NCI-H774 (cell line): Measurements from ENCODE around the gene NCBP1.
"Not testable (repeated sequence)": the region's sequence is repeated elsewhere in the genome, so short reads cannot be mapped to it uniquely, and the experiment has no call there.

ENCODE experiments used
- DNase-seq: peaks from one replicate; lab custom pipeline; 2025; lab: John Stamatoyannopoulos, UW

The NCBP1 gene

GRCh38 chr9:97675655-97676054 is 42.0 kb downstream of the NCBP1 start:
- no peak for DNase-seq

DNA sequence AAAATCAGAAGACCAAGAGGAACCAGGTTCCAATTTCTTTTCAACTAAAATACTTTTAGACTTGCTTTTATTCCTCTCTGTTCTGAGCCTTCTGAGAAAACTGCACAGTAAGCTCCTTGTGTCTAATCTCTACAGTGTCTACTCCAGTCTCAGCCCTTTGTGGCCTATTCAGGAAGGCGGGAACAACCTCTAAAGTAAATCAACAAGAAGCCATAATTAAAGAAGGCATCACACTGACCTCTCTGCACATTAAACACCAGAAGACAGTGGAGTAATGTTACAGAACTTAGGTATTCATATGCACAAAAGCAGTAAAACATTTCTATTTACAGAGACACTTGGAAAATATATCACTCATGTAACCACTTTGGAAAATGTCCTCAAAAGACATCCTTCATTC is 48.6 kb downstream of the NCBP1 start:
- no peak for DNase-seq

GRCh38 chr9:97688654-97689053 is 55.0 kb downstream of the NCBP1 start:
- DNase-seq = no peak

- no peak for DNase-seq
These were observed 56.0 kb downstream of the NCBP1 start for GRCh38 chr9:97689401-97690180.

GRCh38 chr9:97694769-97695168 is 61.1 kb downstream of the NCBP1 start:
- no peak for DNase-seq

DNA sequence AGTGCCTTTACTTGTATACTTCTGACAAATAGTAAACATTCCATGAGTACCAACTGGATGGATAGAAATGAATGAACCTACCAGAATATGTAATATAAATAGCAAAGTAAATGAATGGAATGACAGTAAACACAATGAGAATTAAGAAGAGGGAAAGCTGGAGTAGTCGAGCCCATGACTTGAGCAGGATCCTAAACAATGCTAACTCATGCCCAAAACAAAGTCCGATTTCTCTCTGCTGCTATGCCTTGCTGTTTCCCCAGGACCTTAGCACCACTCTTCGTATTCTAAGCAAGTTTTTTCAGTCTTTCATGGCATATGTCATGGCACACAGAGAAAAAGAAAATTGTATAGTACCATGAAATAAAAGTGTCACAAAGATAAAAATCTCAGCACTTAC is 61.8 kb downstream of the NCBP1 start:
- no peak for DNase-seq

DNA sequence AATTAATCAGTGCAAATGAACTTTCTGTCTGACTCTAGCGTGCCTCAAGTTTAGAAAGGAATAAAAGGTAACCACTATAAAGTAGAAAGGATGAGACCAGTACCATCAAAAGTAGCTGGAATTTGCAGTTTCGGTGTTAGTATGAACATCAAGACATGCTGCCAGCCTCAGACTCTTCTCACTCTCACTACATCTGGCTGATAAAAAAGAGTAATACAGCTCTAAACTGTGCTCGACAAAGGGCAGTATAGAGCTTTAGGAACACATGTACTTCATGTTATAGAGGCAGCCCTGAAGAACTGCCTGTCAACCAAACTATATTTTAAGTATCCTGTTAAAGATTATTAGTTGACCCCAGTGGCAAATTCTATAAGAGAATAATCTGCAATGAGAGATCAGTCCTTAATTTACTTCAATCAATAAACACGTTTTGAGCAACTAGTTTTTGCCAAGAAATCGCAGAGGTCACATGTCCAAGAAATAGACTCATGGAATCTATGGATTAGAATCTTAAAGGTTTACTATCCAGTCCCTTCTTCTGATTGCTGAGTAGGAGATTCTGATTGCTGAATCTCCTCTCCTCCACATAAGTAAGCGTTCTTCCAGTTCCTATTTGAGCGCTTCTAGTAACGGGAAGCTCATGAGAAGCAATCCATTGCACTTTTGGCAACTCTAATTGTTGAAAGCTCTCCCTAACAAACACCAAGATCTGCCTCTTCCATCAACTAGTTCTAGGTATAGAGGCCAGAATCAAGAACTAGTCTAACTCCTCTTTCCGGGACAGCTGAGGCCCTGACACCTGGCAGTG is 62.6 kb downstream of the NCBP1 start:
- DNase-seq = no peak

- peak; percentile 94 for DNase-seq
These were observed 63.4 kb downstream of the NCBP1 start, which contains the start of gene XPA for GRCh38 chr9:97696803-97697601. XPA (minus strand) TSS chr9:97697340; CDS start chr9:97697292, 48 bp downstream.

DNA sequence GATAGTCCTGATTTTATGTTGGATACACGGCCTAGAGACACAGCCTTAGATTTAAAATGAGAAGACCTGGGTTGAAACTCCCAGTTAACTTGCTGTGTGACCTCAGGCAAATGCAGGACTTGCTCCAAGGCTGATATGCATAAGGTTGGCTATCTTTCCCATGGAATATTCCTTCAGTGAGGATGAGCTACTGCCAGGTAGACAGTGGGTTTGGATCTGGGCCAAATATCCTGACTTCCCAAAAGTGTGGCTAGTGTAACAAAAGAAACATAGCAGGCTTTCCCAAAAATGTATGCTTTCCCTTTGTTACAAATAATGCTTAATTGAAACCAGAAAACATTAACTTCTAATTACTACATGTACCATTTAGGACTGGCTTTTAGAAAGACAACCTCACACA is 64.2 kb downstream of the NCBP1 start:
- DNase-seq = no peak

GRCh38 chr9:97698865-97699264 is 65.2 kb downstream of the NCBP1 start:
- DNase-seq = no peak

DNA sequence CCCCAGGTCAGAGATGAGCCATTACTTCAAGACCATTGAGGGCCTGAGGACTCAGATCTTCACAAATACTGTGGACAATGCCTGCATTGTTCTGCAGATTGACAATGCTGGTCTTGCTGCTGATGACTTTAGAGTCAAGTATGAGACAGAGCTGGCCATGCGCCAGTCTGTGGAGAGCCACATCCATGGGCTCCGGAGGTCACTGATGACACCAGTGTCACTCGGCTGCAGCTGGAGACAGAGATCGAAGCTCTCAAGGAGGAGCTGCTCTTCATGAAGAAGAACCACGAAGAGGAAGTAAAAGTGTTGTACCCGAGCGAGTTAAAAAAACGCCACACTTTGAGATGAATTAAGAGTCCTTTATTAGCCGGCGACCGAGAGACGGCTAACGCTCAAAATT is 65.7 kb downstream of the NCBP1 start:
- not testable (repeated sequence) for DNase-seq

DNA sequence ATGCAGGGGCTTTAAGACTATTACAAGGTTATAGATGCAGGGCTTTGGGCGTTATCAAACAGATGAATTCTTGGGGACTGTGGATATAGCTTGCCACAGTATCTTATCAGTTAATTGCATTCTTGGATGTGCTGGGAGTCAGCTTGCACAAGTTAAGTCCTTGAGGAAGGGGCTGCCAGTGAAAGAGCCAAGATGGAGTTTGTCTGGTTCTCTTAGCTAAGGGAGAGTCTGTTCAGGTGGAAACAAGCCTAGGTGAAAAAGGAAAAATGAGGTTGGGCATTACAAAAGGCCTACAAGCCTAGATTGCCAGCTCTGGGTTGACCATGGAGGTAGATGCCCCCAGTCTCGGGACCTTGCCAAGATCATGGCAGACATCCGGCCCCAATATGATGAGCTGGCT is 66.2 kb downstream of the NCBP1 start:
- not testable (repeated sequence) for DNase-seq

- DNase-seq = peak; percentile 12
These were observed 70.1 kb downstream of the NCBP1 start for GRCh38 chr9:97703437-97704344.

DNA sequence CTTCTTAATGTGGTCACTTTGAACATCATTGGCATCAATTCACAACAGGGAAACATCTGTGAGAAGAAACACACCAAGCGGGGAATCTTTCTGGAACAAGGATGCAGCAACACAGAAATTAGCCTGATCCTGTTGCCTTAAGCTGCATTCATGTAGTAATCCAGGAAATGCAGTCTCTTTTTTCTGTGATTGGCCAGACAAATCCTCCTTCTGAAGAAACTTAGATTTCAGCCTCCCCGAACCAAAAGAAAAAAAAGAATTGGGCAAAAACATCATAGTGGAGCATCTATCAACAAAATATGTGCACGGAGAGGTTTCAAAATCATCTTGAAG is 70.7 kb downstream of the NCBP1 start:
- DNase-seq = no peak

DNA sequence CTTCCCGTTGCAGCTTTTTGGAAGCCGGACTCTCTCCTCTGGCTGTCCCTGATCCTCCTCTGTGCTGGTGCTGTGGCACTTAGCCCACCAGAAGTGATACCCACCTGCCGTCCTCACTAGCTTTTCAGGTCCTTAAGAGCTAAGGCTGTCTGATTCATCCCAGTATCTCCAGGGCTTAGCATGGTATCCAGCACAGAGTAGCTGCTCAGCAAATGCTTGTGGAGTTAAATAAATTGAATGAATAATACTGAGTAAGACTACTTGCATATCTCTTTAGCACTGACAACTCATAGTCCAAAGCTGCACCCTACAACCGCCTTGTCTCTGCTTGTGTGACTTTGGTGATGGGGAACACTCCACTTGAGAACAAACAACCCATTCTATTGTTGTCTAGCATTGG is 71.2 kb downstream of the NCBP1 start:
- DNase-seq = no peak

GRCh38 chr9:97705354-97705950 is 71.8 kb downstream of the NCBP1 start:
- no peak for DNase-seq

DNA sequence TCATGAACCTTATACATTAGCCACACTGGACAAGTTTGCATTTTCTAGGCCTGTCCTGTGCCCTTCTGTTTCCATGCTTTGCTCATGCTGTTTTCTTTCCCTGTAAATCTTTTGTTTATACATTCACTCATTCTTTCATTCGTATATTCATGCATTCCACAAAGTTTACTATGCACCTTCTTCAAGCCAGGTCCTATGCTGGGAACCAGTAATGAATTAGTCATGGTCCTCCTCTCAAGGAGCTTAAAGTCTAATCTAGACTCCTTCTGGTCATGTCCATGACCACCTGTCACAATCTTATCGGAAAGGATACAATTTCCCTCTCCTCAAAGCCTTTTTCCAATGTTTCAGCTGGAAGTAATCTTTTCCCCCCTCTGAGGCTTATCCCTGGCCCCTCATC is 72.6 kb downstream of the NCBP1 start:
- DNase-seq = no peak

DNA sequence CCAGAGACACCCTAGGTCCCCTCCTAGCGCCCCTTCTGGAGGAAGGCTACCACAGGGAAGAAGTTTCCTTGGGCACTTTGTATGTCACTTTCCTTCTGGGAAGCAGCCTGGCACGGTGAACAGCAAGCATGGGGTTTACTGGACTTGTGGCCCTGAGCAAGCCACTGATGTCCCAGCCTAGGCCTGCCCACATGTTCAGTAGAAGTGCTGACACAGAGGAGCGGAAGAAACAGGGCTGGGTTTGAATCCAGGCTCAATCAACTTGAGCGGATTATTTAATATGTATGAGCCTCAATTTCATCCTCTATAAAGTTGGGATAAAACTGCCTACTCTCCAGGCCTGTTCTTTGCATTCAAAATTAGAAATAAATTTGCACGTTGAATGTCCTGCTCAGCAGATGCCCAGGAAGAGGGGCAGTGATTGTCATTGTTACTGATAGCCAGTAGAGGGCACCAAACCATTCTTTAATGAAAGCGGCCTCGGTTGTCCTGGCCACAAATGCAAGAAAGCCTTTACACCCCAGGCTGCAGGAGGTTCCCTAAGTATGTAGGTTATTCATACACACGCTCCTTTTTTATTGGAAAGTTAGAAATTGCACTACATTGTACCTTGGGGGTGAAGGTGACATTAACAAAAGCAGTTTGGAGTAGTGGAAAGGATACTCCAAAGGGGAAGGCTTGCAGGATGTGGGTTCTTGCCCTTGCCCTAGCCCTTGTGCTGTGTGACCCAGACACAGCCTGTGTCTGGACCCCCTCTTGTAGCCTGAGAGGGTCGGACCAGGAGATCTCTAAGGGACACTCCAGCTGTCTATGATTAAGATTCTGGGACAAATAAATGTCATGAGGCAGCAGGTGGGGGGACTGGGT is 77.0 kb downstream of the NCBP1 start:
- DNase-seq = peak; percentile 16

DNA sequence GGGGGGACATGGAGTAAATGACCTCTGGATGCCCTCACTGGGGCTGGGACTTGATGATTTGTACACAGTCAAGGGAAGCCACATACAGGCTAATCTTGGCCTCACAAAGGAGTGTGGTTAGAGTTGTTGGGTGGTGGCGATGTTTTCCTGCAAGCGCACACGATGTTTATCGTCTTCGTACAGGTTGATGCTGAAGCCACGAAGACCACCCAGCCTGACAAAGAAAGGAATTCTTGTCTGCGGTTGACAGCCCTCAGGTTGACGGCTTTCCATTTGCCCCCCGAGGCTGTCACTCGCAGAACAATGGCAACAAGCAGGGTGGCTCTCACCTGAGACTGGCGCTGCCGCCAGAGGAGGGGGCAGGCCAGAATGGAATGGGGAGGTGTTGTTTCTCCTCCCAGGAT is 77.6 kb downstream of the NCBP1 start:
- DNase-seq = no peak

DNA sequence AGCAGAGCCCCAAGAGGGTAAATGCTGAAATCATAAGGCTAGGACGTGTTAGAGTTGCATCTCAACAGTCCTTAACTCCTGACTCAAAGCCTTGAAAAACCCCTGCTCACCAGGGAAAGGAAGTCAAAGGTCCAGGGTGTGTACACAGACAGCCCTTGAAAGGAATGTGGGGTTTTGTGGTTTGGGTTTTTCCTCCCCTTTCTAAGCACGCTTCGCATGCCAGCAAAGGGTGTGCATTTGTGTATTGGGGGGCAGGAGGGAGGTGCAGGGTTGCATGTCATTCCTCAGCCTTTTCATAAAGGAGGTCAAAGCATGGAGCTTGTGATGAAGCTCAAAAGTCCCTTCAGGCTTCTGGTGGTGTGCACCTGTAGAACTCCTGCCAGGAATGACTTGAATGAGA is 80.8 kb downstream of the NCBP1 start:
- DNase-seq = no peak
